Gastroesophageal sphincter (tissue), 3 donors: ENCODE results near the gene VIL1.

Experiments used
- POLR2AphosphoS5 ChIP-seq: sonication (generic); formaldehyde crosslinking; IDR thresholded peaks from one replicate; pipeline ENCODE4 v1.6.1; 2017; ENCODE audit warnings: antibody characterized with exemption
- TF ChIP-seq, protein P1 (sequence below), 4 experiments: fragments of 200-600 bp in 2 of 4; fragments of 450-650 bp in 2 of 4; sonication (generic) in 1 of 4; IDR thresholded peaks; one replicate each; pipeline ENCODE4 v1.5.1; 2017 to 2019; ENCODE audit warnings: antibody characterized with exemption in 4 of 4, mild to moderate bottlenecking in 2 of 4, moderate library complexity in 2 of 4

DNA sequence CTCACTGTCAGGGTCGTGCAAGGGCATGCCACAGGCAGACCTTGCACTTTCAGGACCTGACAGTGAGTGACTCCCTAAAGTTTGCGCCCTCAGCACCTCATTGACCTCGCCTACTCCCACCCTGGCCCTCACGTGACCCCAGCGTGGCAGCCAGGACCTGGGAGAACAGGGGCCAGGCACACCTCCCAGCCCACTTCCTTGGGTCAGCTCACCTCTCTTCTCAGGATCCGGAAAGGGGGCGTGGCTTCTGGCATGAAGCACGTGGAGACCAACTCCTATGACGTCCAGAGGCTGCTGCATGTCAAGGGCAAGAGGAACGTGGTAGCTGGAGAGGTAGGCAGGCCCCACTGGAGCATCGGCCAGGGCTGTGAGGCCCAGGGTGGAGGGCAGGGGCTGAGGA lies 8.8 kb downstream of the VIL1 start:
- TF ChIP-seq, protein P1, sequence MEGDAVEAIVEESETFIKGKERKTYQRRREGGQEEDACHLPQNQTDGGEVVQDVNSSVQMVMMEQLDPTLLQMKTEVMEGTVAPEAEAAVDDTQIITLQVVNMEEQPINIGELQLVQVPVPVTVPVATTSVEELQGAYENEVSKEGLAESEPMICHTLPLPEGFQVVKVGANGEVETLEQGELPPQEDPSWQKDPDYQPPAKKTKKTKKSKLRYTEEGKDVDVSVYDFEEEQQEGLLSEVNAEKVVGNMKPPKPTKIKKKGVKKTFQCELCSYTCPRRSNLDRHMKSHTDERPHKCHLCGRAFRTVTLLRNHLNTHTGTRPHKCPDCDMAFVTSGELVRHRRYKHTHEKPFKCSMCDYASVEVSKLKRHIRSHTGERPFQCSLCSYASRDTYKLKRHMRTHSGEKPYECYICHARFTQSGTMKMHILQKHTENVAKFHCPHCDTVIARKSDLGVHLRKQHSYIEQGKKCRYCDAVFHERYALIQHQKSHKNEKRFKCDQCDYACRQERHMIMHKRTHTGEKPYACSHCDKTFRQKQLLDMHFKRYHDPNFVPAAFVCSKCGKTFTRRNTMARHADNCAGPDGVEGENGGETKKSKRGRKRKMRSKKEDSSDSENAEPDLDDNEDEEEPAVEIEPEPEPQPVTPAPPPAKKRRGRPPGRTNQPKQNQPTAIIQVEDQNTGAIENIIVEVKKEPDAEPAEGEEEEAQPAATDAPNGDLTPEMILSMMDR (IDR thresholded peaks at IDR 0.05): no peak
- no peak for TF ChIP-seq POLR2AphosphoS5
